Measurements from ENCODE around the gene ERBB3.
A peak's percentile ranks its signal among the peaks of the same experiment; 100 is the strongest.
"Not testable (repeated sequence)": the region's sequence is repeated elsewhere in the genome, so short reads cannot be mapped to it uniquely, and the experiment has no call there.

The ERBB3 gene

GRCh38 chr12:56079723-56080555 lies at the start of gene ERBB3:
TSS of gene ERBB3 (plus strand) at chr12:56080165. CDS start at chr12:56080301, 136 bp downstream.
- DNase-seq, result peak; percentile 78

- no peak for DNase-seq
Observed at GRCh38 chr12:56031987-56032386, 48.0 kb upstream of the ERBB3 start.

GRCh38 chr12:56034586-56035332 lies 45.2 kb upstream of the ERBB3 start:
- DNase-seq, result no peak

GRCh38 chr12:56037161-56037560 lies 42.8 kb upstream of the ERBB3 start:
- no peak for DNase-seq

- no peak for DNase-seq
Observed at GRCh38 chr12:56038022-56038655, 41.8 kb upstream of the ERBB3 start.

- DNase-seq, result no peak
Observed at GRCh38 chr12:56040151-56040550, 39.8 kb upstream of the ERBB3 start.

- no peak for DNase-seq
Observed at GRCh38 chr12:56040963-56041551, 38.9 kb upstream of the ERBB3 start.

GRCh38 chr12:56041552-56042429 lies 38.2 kb upstream of the ERBB3 start, which contains the start of gene RPS26:
TSS of gene RPS26 (plus strand) at chr12:56041918. CDS start at chr12:56042167, 249 bp downstream.
- DNase-seq, result peak; percentile 97

GRCh38 chr12:56042430-56042813 lies 37.5 kb upstream of the ERBB3 start:
- DNase-seq, result not testable (repeated sequence)

GRCh38 chr12:56042843-56043242 lies 37.1 kb upstream of the ERBB3 start:
- no peak for DNase-seq

- no peak for DNase-seq
Observed at GRCh38 chr12:56046027-56046780, 33.8 kb upstream of the ERBB3 start.

- no peak for DNase-seq
Observed at GRCh38 chr12:56053407-56053893, 26.5 kb upstream of the ERBB3 start.

GRCh38 chr12:56059964-56060363 lies 20.0 kb upstream of the ERBB3 start:
- DNase-seq, result not testable (repeated sequence)

- no peak for DNase-seq
Observed at GRCh38 chr12:56061982-56062381, 18.0 kb upstream of the ERBB3 start.

GRCh38 chr12:56062996-56063395 lies 17.0 kb upstream of the ERBB3 start:
- DNase-seq, result no peak

GRCh38 chr12:56071648-56072047 lies 8.3 kb upstream of the ERBB3 start:
- DNase-seq, result no peak

GRCh38 chr12:56074396-56074795 lies 5.6 kb upstream of the ERBB3 start:
- DNase-seq, result no peak

- DNase-seq, result not testable (repeated sequence)
Observed at GRCh38 chr12:56077966-56078365, 2.0 kb upstream of the ERBB3 start.

GRCh38 chr12:56078427-56078826 lies 1.5 kb upstream of the ERBB3 start:
- no peak for DNase-seq

GRCh38 chr12:56078931-56079722 lies 838 bp upstream of the ERBB3 start:
- DNase-seq, result peak; percentile 82

All from suppressor macrophage treated with lipopolysaccharide for 4 hours (primary cell).